Right lobe of liver (tissue), 6 donors: ENCODE data around the gene RGS6. TPM values are rescaled to one million over a fixed set of nuclear protein-coding genes. Genes with fewer than 3 reads are reported as not detected.

Experiments used
- ATAC-seq, 4 donors: fragments of 200-7000 bp; cut with Tn5 transposase; one replicate each; pipeline ENCODE4 v1.9.1; 2020; ENCODE audit warnings: mild to moderate bottlenecking in 4 of 4, moderate library complexity in 4 of 4
- DNase-seq, 3 donors: peaks; one replicate each; pipeline ENCODE4 v3.0.0-alpha.2; 2020
- H3K27ac ChIP-seq, 3 donors: fragments of 200-600 bp; one replicate each; pipeline ENCODE4 v1.8.0; 2022
- H3K27me3 ChIP-seq, 2 donors: fragments of 200-600 bp; one replicate each; pipeline ENCODE4 v1.8.0; 2022
- H3K36me3 ChIP-seq, 4 donors: fragments of 200-600 bp; sonication (generic) in 1 of 4; one replicate each; pipeline versions ENCODE4 v1.5.1 to v1.8.0; 2017 to 2022; ENCODE audit warnings: control low read depth in 1 of 4
- H3K4me1 ChIP-seq, 4 donors: fragments of 200-600 bp; sonication (generic) in 1 of 4; one replicate each; pipeline versions ENCODE4 v1.5.1 to v1.8.0; 2017 to 2022; ENCODE audit warnings: control low read depth in 1 of 4
- H3K4me3 ChIP-seq, 3 donors: fragments of 200-600 bp; one replicate each; pipeline ENCODE4 v1.8.0; 2022
- H3K9me3 ChIP-seq, 4 donors: fragments of 200-600 bp; sonication (generic) in 1 of 4; one replicate each; pipeline versions ENCODE4 v1.5.1 to v1.8.0; 2017 to 2022; ENCODE audit warnings: control low read depth in 1 of 4
- CTCF ChIP-seq, 4 donors: fragments of 200-600 bp in 3 of 4; fragments of 450-650 bp in 1 of 4; IDR thresholded peaks; one replicate each; pipeline versions ENCODE4 v1.5.1 to v1.8.0; 2016 to 2022; ENCODE audit warnings: antibody characterized with exemption in 4 of 4, mild to moderate bottlenecking in 2 of 4
- POLR2A ChIP-seq: fragments of 450-650 bp; IDR thresholded peaks from one replicate; pipeline ENCODE4 v1.6.1; 2017; ENCODE audit warnings: antibody characterized with exemption, mild to moderate bottlenecking
- WGBS: methylation state at CpG from one replicate; pipeline ENCODE4 v1.1.6; 2018; ENCODE audit warnings: low coverage, low lambda C conversion rate; ENCODE audit not compliant: insufficient coverage; ENCODE audit errors: missing lambda C conversion rate; 5-methylcytosine and 5-hydroxymethylcytosine counted together
- intact Hi-C, 2 donors: fragments of 100-400 bp; cut with DNase I; formaldehyde crosslinking; loops; one replicate each; pipeline versions ENCODE4 v1.11.2 to v1.14.1; 2022
- total RNA-seq, 6 experiments: library from RNA; depleted of rRNA in 2 of 6; stranded (reverse); fragments of >200 nt in 2 of 6; fragmentation: NEBNext Ultra II Directional in 3 of 6; extraction: Animal tissue kit (Norgen Biotek cat#: 25700) in 3 of 6; gene quantifications; one replicate each; pipeline versions ENCODE4 v1.1.0 to v1.2.4, GENCODE V29; 2016 to 2023
- donor health status: DM: no; HTN: yes; CAD: no.
- donor health status: DM: no; HTN: no; CAD: no.
- donor health status: DM: no; HTN: no; CAD: no.
- donor health status: DM: no; HTN: yes; CAD: no.
- donor health status: DM: no; HTN: yes; CAD: no.

The RGS6 gene
- total RNA-seq, 6 experiments from 2014 or later = 0.07 TPM; not detected in 5

GRCh38 chr14:72500234-72500838 lies 568.1 kb downstream of the RGS6 start:
- H3K27me3 ChIP-seq = no peaks in the 10 kb centered on the region
- no peak for DNase-seq
- intact Hi-C loops = no loop called here
- H3K9me3 ChIP-seq = no peaks in the 10 kb centered on the region
- 72% methylated on average over 3 of the region's 4 CpGs for WGBS
- no peaks in the 10 kb centered on the region for H3K36me3 ChIP-seq
- ATAC-seq = no peak
- no peak overlapping the region for H3K4me3 ChIP-seq
- no peaks in the 10 kb centered on the region for H3K4me1 ChIP-seq
- TF ChIP-seq CTCF (IDR thresholded peaks at IDR 0.05) (no peak), POLR2A (no peak)
- H3K27ac ChIP-seq = no peak overlapping the region

- H3K27me3 ChIP-seq = no peaks in the 10 kb centered on the region
- H3K4me3 ChIP-seq = no peak overlapping the region
- no peak overlapping the region for H3K27ac ChIP-seq
- TF ChIP-seq POLR2A (no peak), CTCF (IDR thresholded peaks at IDR 0.05) (no peak)
- no peak for ATAC-seq
- no peaks in the 10 kb centered on the region for H3K4me1 ChIP-seq
- intact Hi-C loops = no loop called here
- H3K9me3 ChIP-seq = no peaks in the 10 kb centered on the region
- no peaks in the 10 kb centered on the region for H3K36me3 ChIP-seq
- DNase-seq = no peak
- WGBS = 89% methylated on average over 4 of the region's 5 CpGs
Measured at GRCh38 chr14:72501439-72501838, 569.2 kb downstream of the RGS6 start.

- intact Hi-C loops = no loop called here
- H3K27me3 ChIP-seq = no peaks in the 10 kb centered on the region
- WGBS = 57% methylated on average over 1 of the region's 1 CpG
- DNase-seq = no peak
- no peaks in the 10 kb centered on the region for H3K9me3 ChIP-seq
- H3K4me3 ChIP-seq = no peak overlapping the region
- no peak overlapping the region for H3K27ac ChIP-seq
- H3K36me3 ChIP-seq = no peaks in the 10 kb centered on the region
- no peak for TF ChIP-seq POLR2A
- TF ChIP-seq CTCF (IDR thresholded peaks at IDR 0.05) = no peak
- H3K4me1 ChIP-seq = no peaks in the 10 kb centered on the region
- no peak for ATAC-seq
Measured at GRCh38 chr14:72503271-72503670, 571.0 kb downstream of the RGS6 start.

- 68% methylated on average over 2 of the region's 2 CpGs for WGBS
- H3K9me3 ChIP-seq = no peaks in the 10 kb centered on the region
- no peak for ATAC-seq
- H3K4me3 ChIP-seq = no peak overlapping the region
- intact Hi-C loops = no loop called here
- H3K36me3 ChIP-seq = no peaks in the 10 kb centered on the region
- no peak overlapping the region for H3K27ac ChIP-seq
- TF ChIP-seq POLR2A (no peak), CTCF (IDR thresholded peaks at IDR 0.05) (no peak)
- no peak for DNase-seq
- H3K27me3 ChIP-seq = no peaks in the 10 kb centered on the region
- no peaks in the 10 kb centered on the region for H3K4me1 ChIP-seq
Measured at GRCh38 chr14:72503696-72504368, 571.6 kb downstream of the RGS6 start.
